IPS-18c (cell line): Measurements from ENCODE around the gene ASTL.

ENCODE experiments used
- H3K4me3 ChIP-seq: 2 replicates; pipeline ENCODE4 v1.7.0; 2013; ENCODE audit warnings: low read depth, mild to moderate bottlenecking, low read length, moderate library complexity; ENCODE audit not compliant: insufficient read depth
- H3K9me3 ChIP-seq: one replicate; pipeline ENCODE4 v1.6.1; 2013; ENCODE audit warnings: mild to moderate bottlenecking, low read length, moderate library complexity; ENCODE audit not compliant: control insufficient read depth, insufficient read depth

The ASTL gene

GRCh38 chr2:96111823-96112500 lies 26.3 kb downstream of the ASTL start:
- Histone ChIP-seq H3K4me3 (no peak overlapping the region), H3K9me3 (no peaks in the 10 kb centered on the region)

GRCh38 chr2:96111257-96111640 lies 27.1 kb downstream of the ASTL start:
- H3K4me3 ChIP-seq, result no peak overlapping the region
- no peaks in the 10 kb centered on the region for H3K9me3 ChIP-seq

- no peak overlapping the region for H3K4me3 ChIP-seq
These were observed 27.6 kb downstream of the ASTL start for GRCh38 chr2:96110621-96111256.

GRCh38 chr2:96109931-96110511 lies 28.3 kb downstream of the ASTL start:
- peaks cover 3% of the 10 kb centered on the region for H3K9me3 ChIP-seq
- H3K4me3 ChIP-seq, result no peak overlapping the region

More at GRCh38 chr2:96110621-96111256, 27.6 kb downstream of the ASTL start:
- H3K9me3 ChIP-seq, result no peaks in the 10 kb centered on the region

- no peak overlapping the region for H3K4me3 ChIP-seq
- H3K9me3 ChIP-seq, result peaks cover 3% of the 10 kb centered on the region
These were observed 29.0 kb downstream of the ASTL start for GRCh38 chr2:96109361-96109680.

GRCh38 chr2:96108541-96109360 lies 29.6 kb downstream of the ASTL start:
- peaks cover 3% of the 10 kb centered on the region for H3K9me3 ChIP-seq
- H3K4me3 ChIP-seq, result no peak overlapping the region

GRCh38 chr2:96108151-96108540 lies 30.2 kb downstream of the ASTL start:
- H3K9me3 ChIP-seq, result peaks cover 3% of the 10 kb centered on the region
- H3K4me3 ChIP-seq, result no peak overlapping the region

- peaks cover 3% of the 10 kb centered on the region for H3K9me3 ChIP-seq
- H3K4me3 ChIP-seq, result no peak overlapping the region
These were observed 30.6 kb downstream of the ASTL start for GRCh38 chr2:96107708-96108065.

- peaks cover 3% of the 10 kb centered on the region for H3K9me3 ChIP-seq
- no peak overlapping the region for H3K4me3 ChIP-seq
These were observed 31.2 kb downstream of the ASTL start for GRCh38 chr2:96106991-96107707.

- H3K4me3 ChIP-seq, result no peak overlapping the region
- peaks cover 3% of the 10 kb centered on the region for H3K9me3 ChIP-seq
These were observed 32.1 kb downstream of the ASTL start for GRCh38 chr2:96105994-96106715.

GRCh38 chr2:96105152-96105915 lies 33.0 kb downstream of the ASTL start:
- Histone ChIP-seq H3K4me3 (no peak overlapping the region), H3K9me3 (peaks cover 3% of the 10 kb centered on the region)

GRCh38 chr2:96104487-96104861 lies 33.8 kb downstream of the ASTL start:
- peaks cover 3% of the 10 kb centered on the region for H3K9me3 ChIP-seq
- no peak overlapping the region for H3K4me3 ChIP-seq

- Histone ChIP-seq H3K4me3 (no peak overlapping the region), H3K9me3 (peaks cover 3% of the 10 kb centered on the region)
These were observed 34.4 kb downstream of the ASTL start for GRCh38 chr2:96103761-96104486.

- peaks cover 3% of the 10 kb centered on the region for H3K9me3 ChIP-seq
These were observed 35.1 kb downstream of the ASTL start for GRCh38 chr2:96103187-96103601.

GRCh38 chr2:96102596-96103186 lies 35.6 kb downstream of the ASTL start:
- Histone ChIP-seq H3K4me3 (no peak overlapping the region), H3K9me3 (peaks cover 3% of the 10 kb centered on the region)

More at GRCh38 chr2:96103187-96103601, 35.1 kb downstream of the ASTL start:
- H3K4me3 ChIP-seq, result no peak overlapping the region
